ENCODE measurements around the gene NOTUM.

GRCh38 chr17:81999587-81999975, 38.6 kb upstream of the NOTUM start:
- no peak for TF ChIP-seq POLR2A (IDR thresholded peaks at IDR 0.05; ENCODE audit: low read depth, low read length)
- no peak for TF ChIP-seq POLR2AphosphoS5 (IDR thresholded peaks at IDR 0.05; ENCODE audit: low read depth, low read length)
- TF ChIP-seq POU2F2 (IDR thresholded peaks at IDR 0.05; ENCODE audit: low read depth, low read length): no peak
- no peak for TF ChIP-seq PAX5 (IDR thresholded peaks at IDR 0.05; ENCODE audit: insufficient read depth, low read length, severe bottlenecking)

All from GM12891 (cell line).